Right renal cortex interstitium (tissue), 3 donors: ENCODE results near the gene CRIP2. TPM values are rescaled to one million over a fixed set of nuclear protein-coding genes. Genes with fewer than 3 reads are reported as not detected.

Experiments used
- DNase-seq, 3 donors: peaks; one replicate each; pipeline ENCODE4 v3.0.0-alpha.2; 2013; ENCODE audit warnings: low read depth in 3 of 3, low spot score in 2 of 3
- polyA plus RNA-seq, 3 donors: library from polyadenylated mRNA; unstranded; fragments of 120-200 nt; gene quantifications; one replicate each; pipeline ENCODE4 v1.2.1, GENCODE V29; 2013; ENCODE audit not compliant: insufficient read length in 3 of 3

The CRIP2 gene
- polyA plus RNA-seq, 3 donors: 91.5 to 120 (median 109) TPM

DNA sequence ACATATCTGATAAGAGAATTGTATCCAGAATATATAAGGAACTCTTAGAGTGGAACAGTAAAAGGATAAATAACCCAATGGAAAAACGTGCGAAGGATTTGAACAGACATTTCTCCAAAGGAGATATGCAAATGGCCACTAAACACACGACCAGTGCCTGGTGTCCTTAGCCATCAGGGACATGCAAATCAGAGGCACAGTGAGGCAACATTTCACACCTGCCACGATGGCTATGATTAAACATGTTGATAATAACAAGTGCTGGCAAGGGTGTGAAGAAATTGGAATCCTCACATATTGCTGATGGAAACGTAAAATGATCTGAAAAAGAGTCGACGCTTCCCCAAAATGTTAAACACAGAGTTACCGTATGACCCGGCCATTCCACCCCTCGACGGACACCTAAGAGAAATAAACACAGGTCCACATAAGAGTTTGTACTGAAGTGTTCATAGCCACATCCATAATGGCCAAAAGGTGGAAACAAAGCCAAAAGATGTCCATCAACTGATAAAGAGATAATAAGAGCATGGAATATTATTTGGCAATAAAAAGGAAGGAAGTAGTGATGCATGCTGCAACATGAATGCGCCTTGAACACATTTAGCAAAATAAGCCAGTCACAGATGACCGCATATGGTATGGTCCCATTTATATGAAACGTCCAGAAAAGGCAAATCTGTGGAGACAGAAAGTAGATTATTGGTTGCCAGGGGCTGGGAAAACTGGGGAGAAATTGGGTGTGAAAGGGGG, 45.5 kb downstream of the CRIP2 start:
- DNase-seq: no peak

DNA sequence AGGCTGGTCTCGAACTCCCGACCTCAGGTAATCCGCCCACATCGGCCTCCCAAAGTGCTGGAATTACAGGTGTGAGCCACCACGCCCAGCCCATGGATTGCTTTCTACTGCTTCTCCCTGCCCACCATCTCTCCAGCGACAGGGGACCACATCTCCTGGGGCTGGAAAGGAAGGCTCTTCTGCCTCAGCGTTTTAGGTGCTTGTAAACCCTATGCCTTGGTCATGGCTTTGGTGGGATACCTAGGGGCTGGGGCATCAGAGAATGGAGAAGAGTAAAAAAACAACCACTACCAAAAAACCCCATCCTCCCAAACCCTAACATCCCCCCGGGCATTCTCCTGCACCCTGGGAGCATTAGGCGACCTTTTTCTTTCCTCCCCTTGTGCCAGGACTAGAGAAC, 50.7 kb downstream of the CRIP2 start:
- no peak for DNase-seq

DNA sequence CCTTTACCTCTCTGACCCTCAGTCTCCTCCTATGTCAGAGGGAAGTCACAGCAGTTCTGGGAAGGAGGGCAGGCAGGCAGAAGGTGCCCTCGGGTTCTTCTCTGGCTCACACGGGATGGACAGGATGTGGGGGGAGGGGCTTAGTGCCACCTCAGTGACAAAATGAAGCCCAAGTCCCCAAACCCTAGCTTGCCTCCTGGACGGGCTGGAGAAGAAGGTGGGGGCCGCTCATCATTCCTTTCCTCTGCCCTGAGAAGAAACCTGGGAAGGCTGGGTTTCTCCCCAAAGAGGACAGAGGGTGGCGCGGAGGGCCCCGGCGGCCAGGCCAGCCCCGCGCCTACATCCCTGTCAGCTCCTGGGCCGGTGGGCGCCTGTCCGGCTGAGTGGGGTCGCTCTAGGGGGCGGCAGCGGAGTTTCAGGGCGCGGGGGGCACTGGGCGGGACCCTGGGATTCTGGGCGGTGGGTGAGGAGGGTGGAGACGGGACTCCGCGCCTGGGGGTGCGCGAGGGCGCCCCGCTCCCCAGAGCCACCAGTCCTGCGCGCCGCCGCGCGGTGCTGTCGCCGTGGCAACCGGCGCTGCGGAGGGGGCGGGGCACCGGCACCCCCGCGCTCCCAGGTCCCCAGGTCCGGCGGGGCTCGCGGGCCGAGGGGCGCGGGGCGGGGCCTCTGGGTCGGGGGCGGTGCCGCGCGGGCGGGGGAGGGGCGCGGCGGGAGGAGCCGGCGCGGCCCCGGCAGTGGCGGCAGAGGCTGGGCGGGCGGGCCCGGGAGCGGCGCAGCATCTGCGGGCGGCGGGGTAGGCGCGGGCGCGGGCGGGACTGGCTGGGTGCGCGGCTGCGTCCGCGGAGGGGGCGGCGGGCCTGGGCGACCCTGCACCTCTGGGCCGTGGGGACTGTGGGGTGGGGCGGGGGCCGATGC, 51.5 kb downstream of the CRIP2 start, which contains the start of gene TMEM121:
TSS of gene TMEM121 (plus strand) at position 723 of the 915 bp plus-strand sequence. CDS start 2,252 bp downstream, outside the sequence.
- DNase-seq: no peak

DNA sequence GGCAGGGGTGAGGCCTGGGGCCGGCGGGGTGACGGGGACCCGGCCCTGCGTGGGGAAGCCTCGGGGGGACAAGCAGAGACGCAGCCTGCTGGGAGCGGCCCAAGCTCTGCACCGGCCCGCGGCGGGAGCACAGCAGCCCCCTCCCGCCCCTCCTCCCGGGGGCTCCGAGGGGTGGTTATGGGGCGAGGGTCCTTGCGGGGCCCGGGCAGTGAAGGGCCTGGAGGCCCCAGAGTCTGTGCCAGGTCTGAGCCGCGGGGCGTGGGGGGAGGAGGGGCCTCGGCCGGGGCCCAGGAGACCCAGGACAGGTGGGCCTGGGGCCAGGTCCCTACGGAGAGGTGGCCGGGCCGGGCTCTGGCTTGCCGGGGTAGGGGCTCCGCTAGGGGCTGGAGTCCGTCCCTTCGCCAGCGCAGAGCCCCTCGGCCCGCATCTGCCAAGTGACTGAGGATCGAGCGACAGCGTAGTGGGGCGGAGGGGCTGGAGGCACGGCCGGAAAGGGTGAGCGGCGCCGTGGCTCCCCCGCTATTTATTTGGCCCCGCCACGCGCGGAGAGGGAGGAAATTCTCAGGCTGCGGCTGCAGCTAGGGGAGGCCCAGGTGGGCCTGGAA, 52.3 kb downstream of the CRIP2 start:
- DNase-seq: no peak

DNA sequence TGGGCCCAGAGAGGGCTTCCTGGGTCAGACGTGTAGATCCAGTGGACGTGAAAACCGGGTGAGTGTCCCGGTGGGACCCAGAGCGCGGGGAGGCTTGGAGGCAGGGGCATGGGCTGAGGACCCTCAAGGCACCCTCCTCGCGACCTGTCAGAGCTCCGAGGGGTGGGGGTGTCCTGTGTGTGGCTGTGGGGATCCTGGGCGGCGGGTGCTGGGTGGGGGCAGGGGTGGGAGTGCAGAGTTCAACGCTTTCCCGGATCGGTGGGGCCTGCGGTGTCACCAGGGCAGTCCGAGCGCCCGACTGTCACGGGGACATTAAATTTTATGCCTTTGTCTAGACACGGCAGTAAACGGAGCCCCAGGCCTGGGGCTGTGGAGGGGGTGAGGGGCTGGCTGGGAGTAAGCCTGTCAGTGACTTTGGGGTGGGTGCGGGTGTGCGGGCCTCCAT, 52.8 kb downstream of the CRIP2 start:
- no peak for DNase-seq

DNA sequence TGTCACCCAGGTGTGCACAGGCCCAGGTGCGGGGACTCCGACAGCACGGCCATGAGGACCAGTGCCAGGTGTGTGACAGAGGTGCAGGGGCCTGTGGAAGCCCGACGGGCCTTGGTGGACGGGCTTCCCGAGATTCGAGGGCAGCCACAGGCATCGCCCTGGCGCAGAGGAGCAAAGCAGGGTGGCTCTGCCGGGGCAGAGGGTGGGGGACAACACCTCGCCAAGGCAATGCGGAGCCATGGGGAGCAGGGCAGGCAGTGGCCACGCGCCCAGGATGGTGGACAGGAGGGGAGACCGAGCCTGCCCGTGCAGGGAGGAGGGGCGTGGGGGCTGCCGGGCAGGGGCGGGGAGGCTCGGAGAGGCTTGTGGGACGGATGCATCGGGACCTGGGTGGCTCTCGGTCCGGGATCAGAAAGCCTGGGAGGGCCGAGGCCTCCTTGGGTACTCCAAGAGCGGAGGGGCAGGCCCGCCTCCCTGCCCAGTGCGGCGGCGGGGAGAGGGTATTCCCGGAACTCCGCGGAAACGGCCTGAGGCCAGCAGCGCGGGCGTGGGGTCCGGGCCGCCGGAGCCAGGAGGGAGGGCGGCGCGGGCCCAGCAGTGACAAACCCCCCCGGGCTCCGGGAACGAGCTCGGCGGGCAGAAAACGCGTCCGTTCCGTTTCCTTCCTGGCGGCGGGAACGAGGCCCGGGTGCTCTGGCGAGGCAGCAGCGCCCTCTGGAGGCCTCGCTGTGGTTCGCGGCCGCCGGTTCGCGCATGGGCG, 53.4 kb downstream of the CRIP2 start:
- peak in 1 of 3 donors; percentile 69 for DNase-seq

DNA sequence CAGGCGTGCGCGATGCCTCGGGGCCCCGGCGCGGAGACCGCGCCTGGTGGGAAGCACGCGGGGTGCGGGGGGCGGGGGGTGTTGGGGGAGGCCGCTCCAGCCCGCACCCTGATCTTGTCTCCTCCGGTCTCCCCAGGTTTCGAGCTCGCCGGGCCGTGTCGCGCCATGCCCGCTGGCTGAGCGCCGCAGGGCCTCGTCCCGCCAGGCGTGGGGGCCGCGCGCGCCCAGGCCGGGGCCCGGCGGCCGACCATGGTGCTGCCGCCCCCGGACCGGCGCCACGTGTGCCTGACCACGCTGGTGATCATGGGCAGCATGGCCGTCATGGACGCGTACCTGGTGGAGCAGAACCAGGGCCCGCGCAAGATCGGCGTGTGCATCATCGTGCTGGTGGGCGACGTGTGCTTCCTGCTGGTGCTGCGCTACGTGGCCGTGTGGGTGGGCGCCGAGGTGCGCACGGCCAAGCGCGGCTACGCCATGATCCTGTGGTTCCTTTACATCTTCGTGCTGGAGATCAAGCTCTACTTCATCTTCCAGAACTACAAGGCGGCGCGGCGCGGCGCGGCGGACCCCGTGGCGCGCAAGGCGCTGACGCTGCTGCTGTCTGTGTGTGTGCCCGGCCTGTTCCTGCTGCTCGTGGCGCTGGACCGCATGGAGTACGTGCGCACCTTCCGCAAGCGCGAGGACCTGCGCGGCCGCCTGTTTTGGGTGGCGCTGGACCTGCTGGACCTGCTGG, 54.1 kb downstream of the CRIP2 start:
- no peak for DNase-seq

DNA sequence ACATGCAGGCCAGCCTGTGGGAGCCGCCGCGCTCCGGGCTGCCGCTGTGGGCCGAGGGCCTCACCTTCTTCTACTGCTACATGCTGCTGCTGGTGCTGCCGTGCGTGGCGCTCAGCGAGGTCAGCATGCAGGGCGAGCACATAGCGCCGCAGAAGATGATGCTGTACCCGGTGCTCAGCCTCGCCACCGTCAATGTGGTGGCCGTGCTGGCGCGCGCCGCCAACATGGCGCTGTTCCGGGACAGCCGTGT, 54.6 kb downstream of the CRIP2 start:
- no peak for DNase-seq

Other genes with a start within 250 kb of the CRIP2 start
- gene BTBD6, start 226.3 kb upstream of the CRIP2 start, polyA plus RNA-seq: 10 to 100 TPM; 30.8 to 38.3 (median 36.5) TPM
- gene BRF1, start 173.8 kb upstream of the CRIP2 start, polyA plus RNA-seq: 10 to 100 TPM; 28.0 to 30.7 (median 30.5) TPM
- 10 to 100 TPM; 52.7 to 54.5 (median 53.1) TPM for gene PACS2, start 160.1 kb upstream of the CRIP2 start, polyA plus RNA-seq
- 1 to 10 TPM in 2 of 3 donors, under 1 TPM in 1; 0.93 to 1.3 (median 1.0) TPM for gene TEX22, start 76.3 kb upstream of the CRIP2 start, polyA plus RNA-seq
- 10 to 100 TPM; 69.0 to 83.7 (median 74.5) TPM for gene MTA1, start 55.0 kb upstream of the CRIP2 start, polyA plus RNA-seq
- 10 to 100 TPM; 24.1 to 32.5 (median 28.8) TPM for gene CRIP1, start 12.1 kb downstream of the CRIP2 start, polyA plus RNA-seq
- gene TEDC1, start 16.4 kb downstream of the CRIP2 start, polyA plus RNA-seq: 1 to 10 TPM; 3.8 to 6.3 (median 4.7) TPM
- 1 to 10 TPM; 1.8 to 3.3 (median 2.5) TPM for gene TMEM121, start 51.8 kb downstream of the CRIP2 start, polyA plus RNA-seq